Endothelial cell of umbilical vein (primary cell): ENCODE measurements around the gene SMC3. TPM values are rescaled to one million over a fixed set of nuclear protein-coding genes. Genes with fewer than 3 reads are reported as not detected.

Experiments
- BruUV-seq: library from RNA; stranded (reverse); fragments of 400-500 nt; replicated peaks from 2 replicates; lab custom pipeline; 2021; lab: Mats Ljungman, UMichigan
- CTCF ChIA-PET: fragments of 300-600, 350-600 bp; sonication (Branson Sonifier 250); formaldehyde crosslinking; loops from one replicate; lab custom pipeline; 2021; ENCODE audit warnings: antibody characterized with exemption, inconsistent platforms; lab: Charles Lee
- POLR2A ChIA-PET: fragments of 300-600, 350-600 bp; sonication (Branson Sonifier 250); formaldehyde crosslinking; loops from one replicate; lab custom pipeline; 2021; ENCODE audit warnings: antibody characterized with exemption, inconsistent platforms; lab: Charles Lee
- DNase-seq: peaks from one replicate; pipeline ENCODE4 v3.0.0-alpha.2; 2011; ENCODE audit warnings: low read depth, low spot score
- FAIRE-seq: peaks from 2 replicates; lab custom pipeline; 2011; peaks lifted over from hg19 to GRCh38; lab: Jason Lieb, UNC
- H2AFZ ChIP-seq: 2 replicates; pipeline ENCODE4 v1.6.0; 2012; ENCODE audit warnings: low read depth, low read length, control low read depth, inconsistent platforms
- H3K27ac ChIP-seq: 2 replicates; pipeline ENCODE4 v1.5.1; 2011; ENCODE audit warnings: low read depth, mild to moderate bottlenecking, control low read depth, low read length, moderate library complexity; ENCODE audit not compliant: insufficient read depth
- H3K27me3 ChIP-seq, 2 experiments: 2 replicates each; pipeline versions ENCODE4 v1.6.0 to v1.6.1; 2011; ENCODE audit warnings: low read length in 2 of 2, mixed read lengths in 1 of 2; ENCODE audit not compliant: control insufficient read depth in 2 of 2, insufficient read depth in 2 of 2
- H3K36me3 ChIP-seq, 2 experiments: 2 replicates in 1 of 2; 3 replicates in 1 of 2; pipeline ENCODE4 v1.5.1; 2011; ENCODE audit warnings: low read length in 2 of 2, mild to moderate bottlenecking in 1 of 2, moderate library complexity in 1 of 2; ENCODE audit not compliant: control insufficient read depth in 2 of 2, insufficient read depth in 2 of 2; ENCODE audit errors: extremely low read depth in 1 of 2
- H3K4me1 ChIP-seq: 3 replicates; pipeline ENCODE4 v1.5.1; 2011; ENCODE audit warnings: mild to moderate bottlenecking, low read length; ENCODE audit not compliant: control insufficient read depth, insufficient read depth; ENCODE audit errors: extremely low read depth
- H3K4me2 ChIP-seq: 2 replicates; pipeline ENCODE4 v1.6.1; 2011; ENCODE audit warnings: low read length, control low read depth, mixed read lengths; ENCODE audit not compliant: insufficient read depth
- H3K4me3 ChIP-seq, 3 experiments: fragments of 200-600 bp in 1 of 3; sonication (generic), shearing (Covaris generic) in 1 of 3; replicated peaks in 1 of 3; 2 replicates each; pipeline ENCODE4 v1.5.1; 2011 to 2016; ENCODE audit warnings: control low read depth in 3 of 3, low read length in 3 of 3, mild to moderate bottlenecking in 2 of 3, inconsistent platforms in 1 of 3, low read depth in 1 of 3, moderate library complexity in 1 of 3; ENCODE audit not compliant: insufficient read depth in 1 of 3
- H3K79me2 ChIP-seq: 2 replicates; pipeline ENCODE4 v1.6.0; 2012; ENCODE audit warnings: low read length, inconsistent platforms; ENCODE audit not compliant: control insufficient read depth, insufficient read depth
- H3K9ac ChIP-seq: replicated peaks from 2 replicates; pipeline ENCODE3; 2011; ENCODE audit warnings: low read length, control low read depth; ENCODE audit not compliant: insufficient read depth; ENCODE audit errors: extremely low read depth
- H3K9me1 ChIP-seq: replicated peaks from 3 replicates; pipeline ENCODE4 v1.6.0; 2011; ENCODE audit warnings: mild to moderate bottlenecking, low read length; ENCODE audit not compliant: control insufficient read depth, insufficient read depth; ENCODE audit errors: extremely low read depth
- H3K9me3 ChIP-seq: replicated peaks from 2 replicates; pipeline ENCODE4 v1.5.1; 2012; ENCODE audit warnings: low read length, inconsistent platforms; ENCODE audit not compliant: control insufficient read depth, insufficient read depth
- H4K20me1 ChIP-seq: replicated peaks from 2 replicates; pipeline ENCODE3; 2011; ENCODE audit warnings: mild to moderate bottlenecking, low read length; ENCODE audit not compliant: control insufficient read depth, insufficient read depth; ENCODE audit errors: extremely low read depth
- EZH2 ChIP-seq: IDR thresholded peaks from 2 replicates; pipeline ENCODE4 v1.6.1; 2012; ENCODE audit warnings: borderline replicate concordance, low read depth, mild to moderate bottlenecking, moderate library complexity, low read length, inconsistent platforms; ENCODE audit not compliant: severe bottlenecking
- FOS ChIP-seq: IDR thresholded peaks from 2 replicates; pipeline ENCODE4 v1.6.1; 2011; ENCODE audit warnings: mild to moderate bottlenecking, low read length, moderate library complexity, borderline replicate concordance; ENCODE audit not compliant: insufficient read depth
- JUN ChIP-seq: IDR thresholded peaks from 2 replicates; pipeline ENCODE4 v1.6.1; 2011; ENCODE audit warnings: borderline replicate concordance, low read depth; ENCODE audit not compliant: insufficient read length, insufficient read depth
- MYC ChIP-seq: IDR thresholded peaks from one replicate; pipeline ENCODE4 v1.6.1; 2011; ENCODE audit warnings: mild to moderate bottlenecking, low read depth, low read length
- POLR2AphosphoS5 ChIP-seq: IDR thresholded peaks from 2 replicates; pipeline ENCODE4 v1.6.1; 2012; ENCODE audit warnings: low read depth, mild to moderate bottlenecking, control low read depth, low read length, moderate library complexity; ENCODE audit not compliant: insufficient read depth
- dilution Hi-C: fragments of 300-500 bp; cut with MboI; formaldehyde crosslinking; loops from one replicate; pipeline ENCODE4 v1.15.0; 2019; ENCODE audit warnings: low sequenced_read_pairs; ENCODE audit not compliant: extremely low pct_ligation_motif_present
- intact Hi-C: fragments of 100-400 bp; cut with micrococcal nuclease; formaldehyde crosslinking; loops from one replicate; pipeline ENCODE4 v1.10.0; 2022
- polyA plus RNA-seq, 4 experiments: library from polyadenylated mRNA; depleted of rRNA in 3 of 4; stranded (reverse) in 3 of 4; unstranded in 1 of 4; fragments of >200 nt; gene quantifications; 2 replicates each; pipeline versions ENCODE4 v1.2.1 to v1.2.3, GENCODE V29; 2011 to 2012; ENCODE audit warnings: missing spikeins in 1 of 4
- total RNA-seq: library from RNA; stranded (reverse); gene quantifications from 2 replicates; pipeline ENCODE4 v1.2.3, GENCODE V29; 2021
- TF ChIP-seq, protein P1 (sequence below): IDR thresholded peaks from 2 replicates; pipeline ENCODE4 v1.6.1; 2011; ENCODE audit not compliant: insufficient read depth, insufficient read length
- TF ChIP-seq, protein P2 (sequence below), 2 donors: IDR thresholded peaks; 1 replicate in 1 of 2; 2 replicates in 1 of 2; pipeline ENCODE4 v1.5.1; 2011; ENCODE audit warnings: low read length in 2 of 2, mild to moderate bottlenecking in 2 of 2, moderate library complexity in 2 of 2, control low read depth in 1 of 2, inconsistent platforms in 1 of 2, low read depth in 1 of 2; ENCODE audit not compliant: insufficient read depth in 1 of 2; ENCODE audit errors: extremely low read depth in 1 of 2

Gene SMC3
- total and polyA plus RNA-seq, 2 donors (not counting 3 experiments of a cell fraction or from before 2014, with no cell fraction given) = 5.5 to 44.2 TPM

GRCh38 chr10:110549211-110549610 lies 18.3 kb upstream of the SMC3 start:
- Histone ChIP-seq H3K27me3 (peaks cover 2 to 4% of the 10 kb centered on the region in 2 experiments), H3K9ac (no peak overlapping the region), H3K36me3 (no peaks in the 10 kb centered on the region), H3K4me3 (no peak overlapping the region), H3K4me1 (no peaks in the 10 kb centered on the region), H2AFZ (no peak overlapping the region), H4K20me1 (no peaks in the 10 kb centered on the region), H3K9me1 (no peaks in the 10 kb centered on the region), H3K27ac (no peak overlapping the region), H3K9me3 (no peaks in the 10 kb centered on the region), H3K79me2 (no peaks in the 10 kb centered on the region), H3K4me2 (no peak overlapping the region)
- DNase-seq (no peak), FAIRE-seq (no peak)
- TF ChIP-seq MYC (no peak), EZH2 (no peak), JUN (no peak)
- TF ChIP-seq, protein P1, sequence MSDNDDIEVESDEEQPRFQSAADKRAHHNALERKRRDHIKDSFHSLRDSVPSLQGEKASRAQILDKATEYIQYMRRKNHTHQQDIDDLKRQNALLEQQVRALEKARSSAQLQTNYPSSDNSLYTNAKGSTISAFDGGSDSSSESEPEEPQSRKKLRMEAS = no peak
- TF ChIP-seq, protein P2, sequence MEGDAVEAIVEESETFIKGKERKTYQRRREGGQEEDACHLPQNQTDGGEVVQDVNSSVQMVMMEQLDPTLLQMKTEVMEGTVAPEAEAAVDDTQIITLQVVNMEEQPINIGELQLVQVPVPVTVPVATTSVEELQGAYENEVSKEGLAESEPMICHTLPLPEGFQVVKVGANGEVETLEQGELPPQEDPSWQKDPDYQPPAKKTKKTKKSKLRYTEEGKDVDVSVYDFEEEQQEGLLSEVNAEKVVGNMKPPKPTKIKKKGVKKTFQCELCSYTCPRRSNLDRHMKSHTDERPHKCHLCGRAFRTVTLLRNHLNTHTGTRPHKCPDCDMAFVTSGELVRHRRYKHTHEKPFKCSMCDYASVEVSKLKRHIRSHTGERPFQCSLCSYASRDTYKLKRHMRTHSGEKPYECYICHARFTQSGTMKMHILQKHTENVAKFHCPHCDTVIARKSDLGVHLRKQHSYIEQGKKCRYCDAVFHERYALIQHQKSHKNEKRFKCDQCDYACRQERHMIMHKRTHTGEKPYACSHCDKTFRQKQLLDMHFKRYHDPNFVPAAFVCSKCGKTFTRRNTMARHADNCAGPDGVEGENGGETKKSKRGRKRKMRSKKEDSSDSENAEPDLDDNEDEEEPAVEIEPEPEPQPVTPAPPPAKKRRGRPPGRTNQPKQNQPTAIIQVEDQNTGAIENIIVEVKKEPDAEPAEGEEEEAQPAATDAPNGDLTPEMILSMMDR (IDR thresholded peaks at IDR 0.05; ENCODE audit: extremely low read depth in 1 of 2, insufficient read depth in 1 of 2, low read depth in 1 of 2, low read length in 2 of 2) = no peak
- intact Hi-C loops (no loop called here), dilution Hi-C loops (no loop called here)
- no TSS peak for BruUV-seq
- ChIA-PET POLR2A (no interaction called here), CTCF (interaction anchor here (0.7 to 4.3 kb wide), 9 partner anchors 10 to 244 kb away, joined by 3 to 29 read pairs (median 8); partner anchors contain the start of gene SMNDC1)

GRCh38 chr10:110553905-110554304 lies 13.6 kb upstream of the SMC3 start:
- dilution Hi-C loops = no loop called here
- POLR2A ChIA-PET = no interaction called here
- Histone ChIP-seq H3K27ac (no peak overlapping the region), H3K27me3 (peaks cover 2 to 7% of the 10 kb centered on the region in 2 experiments), H3K4me2 (no peak overlapping the region), H3K4me1 (no peaks in the 10 kb centered on the region), H3K9me3 (no peaks in the 10 kb centered on the region), H3K36me3 (no peaks in the 10 kb centered on the region), H2AFZ (no peak overlapping the region), H3K9me1 (no peaks in the 10 kb centered on the region), H4K20me1 (no peaks in the 10 kb centered on the region), H3K9ac (no peak overlapping the region), H3K79me2 (no peaks in the 10 kb centered on the region), H3K4me3 (no peak overlapping the region)
- BruUV-seq = no TSS peak
- CTCF ChIA-PET = no interaction called here
- DNase-seq (no peak), FAIRE-seq (no peak)
- intact Hi-C loops = no loop called here
- TF ChIP-seq FOS = no peak
- no peak for TF ChIP-seq POLR2AphosphoS5
